WTC11 (cell line): ENCODE measurements around the gene PBX3. TPM values are rescaled to one million over a fixed set of nuclear protein-coding genes. Genes with fewer than 3 reads are reported as not detected.
"Not testable (repeated sequence)": the region's sequence is repeated elsewhere in the genome, so short reads cannot be mapped to it uniquely, and the experiment has no call there.

Experiments used
- ATAC-seq: fragments of 200-7000 bp; cut with Tn5 transposase; 2 replicates; pipeline ENCODE4 v1.10.0; 2021; ENCODE audit warnings: mild to moderate bottlenecking, moderate library complexity
- CTCF ChIA-PET: fragments of 300-600 bp; sonication (Branson Sonifier 250); formaldehyde crosslinking; loops from one replicate; lab custom pipeline; 2021; ENCODE audit warnings: antibody characterized with exemption; lab: Charles Lee
- POLR2A ChIA-PET: fragments of 350-600 bp; sonication (Branson Sonifier 250); formaldehyde crosslinking; loops from one replicate; lab custom pipeline; 2021; ENCODE audit warnings: antibody characterized with exemption; lab: Charles Lee
- DNase-seq: peaks from one replicate; pipeline ENCODE4 v3.0.0; 2021; ENCODE audit warnings: low spot score
- H3K27ac Mint-ChIP-seq: 2 replicates; pipeline ENCODE4 v1.8.0; 2021; ENCODE audit warnings: mixed read lengths
- H3K27me3 Mint-ChIP-seq: 2 replicates; pipeline ENCODE4 v1.8.0; 2021; ENCODE audit warnings: low read depth, mild to moderate bottlenecking, moderate library complexity, mixed read lengths
- H3K36me3 Mint-ChIP-seq: 2 replicates; pipeline ENCODE4 v1.8.0; 2021; ENCODE audit warnings: mixed read lengths
- H3K4me1 Mint-ChIP-seq: 2 replicates; pipeline ENCODE4 v1.8.0; 2022; ENCODE audit warnings: mixed read lengths
- H3K4me3 Mint-ChIP-seq: 2 replicates; pipeline ENCODE4 v1.8.0; 2021; ENCODE audit warnings: mild to moderate bottlenecking, moderate library complexity, mixed read lengths
- H3K9me3 Mint-ChIP-seq: 2 replicates; pipeline ENCODE4 v1.8.0; 2021; ENCODE audit warnings: mixed read lengths
- AR ChIP-seq: fragments of 250-450 bp; sonication (Bioruptor Pico); IDR thresholded peaks from 2 replicates; pipeline ENCODE4 v1.9.0; 2021; ENCODE audit warnings: mild to moderate bottlenecking
- E2F1 ChIP-seq: sonication (generic); formaldehyde crosslinking; IDR thresholded peaks from 2 replicates; pipeline ENCODE4 v1.8.0; 2022; ENCODE audit warnings: mild to moderate bottlenecking, missing genetic modification reagents
- EMX1 ChIP-seq: fragments of 250-450 bp; sonication (Bioruptor Pico); IDR thresholded peaks from 2 replicates; pipeline ENCODE4 v1.8.0; 2021; ENCODE audit warnings: mild to moderate bottlenecking
- ETV6 ChIP-seq: sonication (generic); formaldehyde crosslinking; IDR thresholded peaks from 2 replicates; pipeline ENCODE4 v1.8.1; 2022; ENCODE audit warnings: mild to moderate bottlenecking, missing genetic modification reagents
- FOXJ3 ChIP-seq: sonication (generic); formaldehyde crosslinking; IDR thresholded peaks from 2 replicates; pipeline ENCODE4 v1.9.0; 2021; ENCODE audit warnings: missing genetic modification reagents, mild to moderate bottlenecking, borderline replicate concordance
- FOXP4 ChIP-seq: sonication (generic); formaldehyde crosslinking; IDR thresholded peaks from 2 replicates; pipeline ENCODE4 v1.8.0; 2022; ENCODE audit warnings: mild to moderate bottlenecking, missing genetic modification reagents
- MLX ChIP-seq: sonication (generic); formaldehyde crosslinking; IDR thresholded peaks from 2 replicates; pipeline ENCODE4 v1.8.1; 2023; ENCODE audit warnings: mild to moderate bottlenecking, missing genetic modification reagents, moderate library complexity
- NFATC4 ChIP-seq: fragments of 250-450 bp; sonication (Bioruptor Pico); IDR thresholded peaks from 2 replicates; pipeline ENCODE4 v1.9.0; 2021; ENCODE audit warnings: mild to moderate bottlenecking
- NR2C2 ChIP-seq: sonication (generic); formaldehyde crosslinking; IDR thresholded peaks from 2 replicates; pipeline ENCODE4 v1.8.0; 2022; ENCODE audit warnings: mild to moderate bottlenecking, missing genetic modification reagents
- OVOL2 ChIP-seq: fragments of 250-450 bp; sonication (Bioruptor Pico); IDR thresholded peaks from 2 replicates; pipeline ENCODE4 v1.9.0; 2021; ENCODE audit warnings: mild to moderate bottlenecking, borderline replicate concordance
- PRDM15 ChIP-seq: sonication (generic); formaldehyde crosslinking; IDR thresholded peaks from 2 replicates; pipeline ENCODE4 v1.8.0; 2022; ENCODE audit warnings: missing genetic modification reagents
- TEAD4 ChIP-seq: sonication (generic); formaldehyde crosslinking; IDR thresholded peaks from 2 replicates; pipeline ENCODE4 v1.8.0; 2022; ENCODE audit warnings: mild to moderate bottlenecking, missing genetic modification reagents
- ZMAT4 ChIP-seq: fragments of 250-450 bp; sonication (Bioruptor Pico); IDR thresholded peaks from 2 replicates; pipeline ENCODE4 v1.9.0; 2021; ENCODE audit warnings: mild to moderate bottlenecking
- ZSCAN18 ChIP-seq: fragments of 250-450 bp; sonication (Bioruptor Pico); IDR thresholded peaks from 2 replicates; pipeline ENCODE4 v2.1.2; 2022; ENCODE audit warnings: mild to moderate bottlenecking, moderate library complexity
- total RNA-seq: library from RNA; stranded (reverse); gene quantifications from 3 replicates; pipeline ENCODE4 v1.2.3, GENCODE V29; 2021

The PBX3 gene
- total RNA-seq, 1 experiment from 2014 or later, result 48.5 TPM

GRCh38 chr9:125822902-125823301 lies 75.7 kb downstream of the PBX3 start (continued):
- TF ChIP-seq NFATC4 (CRISPR knock-in tag) (no peak), AR (CRISPR knock-in tag) (no peak), ETV6 (CRISPR knock-in tag) (no peak), EMX1 (CRISPR knock-in tag) (no peak), FOXJ3 (CRISPR knock-in tag) (no peak), PRDM15 (no peak), TEAD4 (no peak), FOXP4 (no peak), ZMAT4 (no peak), OVOL2 (CRISPR knock-in tag) (no peak), MLX (no peak), NR2C2 (CRISPR knock-in tag) (no peak), E2F1 (no peak), ZSCAN18 (CRISPR knock-in tag) (no peak)
- TF ChIP-seq, all 79 proteins: peak for 0

GRCh38 chr9:125823874-125824406 lies 76.8 kb downstream of the PBX3 start:
- POLR2A ChIA-PET, result interaction anchor here (0.7 kb wide), 1 partner anchor 69 kb away, joined by 4 read pairs; no protein-coding TSS in a partner anchor
- ATAC-seq, DNase-seq, CTCF ChIA-PET, H3K4me1 Mint-ChIP-seq, H3K4me3 Mint-ChIP-seq, H3K27ac Mint-ChIP-seq, H3K27me3 Mint-ChIP-seq, H3K9me3 Mint-ChIP-seq, H3K36me3 Mint-ChIP-seq: not testable (repeated sequence)
